GM21737 (cell line): ENCODE results near the gene TMC8.
"Not testable (repeated sequence)": the region's sequence is repeated elsewhere in the genome, so short reads cannot be mapped to it uniquely, and the experiment has no call there.

ENCODE experiments used
- ATAC-seq: cut with Tn5 transposase; IDR thresholded peaks from one replicate; pipeline ENCODE4 v1.9.1; 2021; ENCODE audit warnings: mild to moderate bottlenecking, moderate library complexity; ENCODE audit not compliant: unreplicated experiment

TMC8 gene, protein sequence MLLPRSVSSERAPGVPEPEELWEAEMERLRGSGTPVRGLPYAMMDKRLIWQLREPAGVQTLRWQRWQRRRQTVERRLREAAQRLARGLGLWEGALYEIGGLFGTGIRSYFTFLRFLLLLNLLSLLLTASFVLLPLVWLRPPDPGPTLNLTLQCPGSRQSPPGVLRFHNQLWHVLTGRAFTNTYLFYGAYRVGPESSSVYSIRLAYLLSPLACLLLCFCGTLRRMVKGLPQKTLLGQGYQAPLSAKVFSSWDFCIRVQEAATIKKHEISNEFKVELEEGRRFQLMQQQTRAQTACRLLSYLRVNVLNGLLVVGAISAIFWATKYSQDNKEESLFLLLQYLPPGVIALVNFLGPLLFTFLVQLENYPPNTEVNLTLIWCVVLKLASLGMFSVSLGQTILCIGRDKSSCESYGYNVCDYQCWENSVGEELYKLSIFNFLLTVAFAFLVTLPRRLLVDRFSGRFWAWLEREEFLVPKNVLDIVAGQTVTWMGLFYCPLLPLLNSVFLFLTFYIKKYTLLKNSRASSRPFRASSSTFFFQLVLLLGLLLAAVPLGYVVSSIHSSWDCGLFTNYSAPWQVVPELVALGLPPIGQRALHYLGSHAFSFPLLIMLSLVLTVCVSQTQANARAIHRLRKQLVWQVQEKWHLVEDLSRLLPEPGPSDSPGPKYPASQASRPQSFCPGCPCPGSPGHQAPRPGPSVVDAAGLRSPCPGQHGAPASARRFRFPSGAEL

DNA sequence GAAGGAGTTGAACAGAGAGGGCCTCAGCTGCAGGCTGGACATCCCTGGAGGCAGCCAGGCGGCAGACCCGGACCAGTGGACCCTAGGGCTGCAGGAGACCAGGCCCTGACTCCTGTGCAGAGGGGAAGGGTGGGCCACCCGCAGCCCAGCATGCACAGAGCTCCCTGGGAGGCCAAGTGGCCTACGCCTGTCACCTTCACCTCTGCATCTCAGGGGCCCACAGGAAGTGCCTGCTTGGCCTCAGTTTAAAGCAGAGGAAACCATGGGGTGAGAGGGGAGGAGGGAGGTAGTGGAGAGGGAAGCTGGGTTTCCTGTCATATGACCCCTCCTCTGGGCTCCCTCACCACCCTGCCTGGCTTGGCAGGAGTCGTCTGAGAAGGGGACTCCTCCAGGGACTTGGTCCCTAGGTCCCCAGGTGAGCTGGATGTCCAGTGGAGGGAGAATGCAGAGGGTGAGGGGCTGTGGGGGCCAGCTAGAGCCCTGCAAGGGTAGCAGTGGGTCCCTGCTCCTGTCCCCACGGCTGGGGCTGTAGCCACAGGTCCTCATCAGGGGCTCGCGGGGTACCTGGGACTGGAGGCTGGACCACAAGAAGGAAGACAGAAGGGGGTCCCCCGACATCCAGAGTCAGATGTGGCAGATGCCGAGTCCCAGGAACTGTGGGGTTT lies at the start of gene TMC8:
TSS of gene TMC8 (plus strand) at position 335 of the 665 bp plus-strand sequence. CDS start 818 bp downstream, outside the sequence.
- ATAC-seq = peak; percentile 19

DNA sequence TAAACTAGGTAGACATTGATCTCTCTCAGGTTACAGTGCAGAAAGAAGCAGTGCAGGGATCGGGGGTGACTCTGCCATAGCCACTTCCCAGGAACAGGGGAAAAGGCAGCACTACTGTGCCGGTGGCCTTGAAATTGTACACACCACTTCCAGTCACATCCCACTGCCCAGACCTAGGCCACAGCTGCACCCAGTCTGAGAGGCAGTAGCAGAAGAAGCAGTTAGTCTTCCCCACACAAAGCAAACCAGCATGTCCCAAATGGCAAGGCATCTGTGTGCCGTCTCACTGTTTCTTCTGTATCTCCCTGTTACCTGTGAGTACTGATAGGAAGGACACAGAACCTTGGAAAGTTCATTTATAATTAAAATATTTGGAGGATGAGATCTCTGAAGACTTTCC lies 49.0 kb upstream of the TMC8 start:
- no peak for ATAC-seq

DNA sequence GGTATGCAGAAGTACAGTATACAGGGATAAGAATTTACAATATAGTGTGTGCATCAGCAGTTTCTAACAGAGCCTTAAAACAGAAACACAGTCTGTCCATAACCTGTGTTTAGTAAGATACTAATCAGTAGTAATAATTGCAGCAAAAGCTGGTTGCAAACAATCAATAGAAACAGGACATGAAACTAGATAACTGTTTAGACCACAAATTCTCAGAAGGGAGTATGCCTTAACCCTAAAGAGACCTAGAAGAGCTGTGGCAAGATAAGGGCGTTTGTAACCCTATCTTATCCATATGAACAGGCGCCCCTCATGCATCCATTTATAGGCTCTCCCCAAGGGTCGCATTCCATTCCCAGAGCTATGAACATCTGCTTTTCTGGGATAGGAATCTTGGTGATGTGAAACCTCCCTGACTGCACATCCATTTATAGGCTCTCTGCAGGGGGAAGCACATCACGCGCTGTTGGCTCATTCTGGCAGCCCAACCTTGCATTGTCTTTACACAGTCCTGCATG lies 48.2 kb upstream of the TMC8 start:
- not testable (repeated sequence) for ATAC-seq

DNA sequence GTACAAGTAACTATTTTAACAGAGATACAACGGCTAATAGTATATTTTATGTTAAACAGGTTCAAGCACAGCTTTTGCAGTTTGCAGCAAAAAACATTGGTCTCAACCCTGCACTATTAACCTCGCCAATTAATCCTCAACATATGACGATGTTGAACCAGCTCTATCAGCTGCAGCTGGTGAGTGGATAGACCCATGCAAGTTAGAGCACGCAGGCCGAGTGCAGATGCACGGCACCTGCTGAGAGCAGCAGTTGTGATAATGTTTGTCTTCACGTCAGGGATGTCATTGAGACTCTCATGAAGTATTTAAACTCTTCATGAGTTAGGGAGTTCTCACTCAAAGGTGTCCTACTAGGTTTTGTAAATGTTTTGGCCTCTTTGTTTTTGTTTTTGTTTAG lies 47.6 kb upstream of the TMC8 start:
- no peak for ATAC-seq

DNA sequence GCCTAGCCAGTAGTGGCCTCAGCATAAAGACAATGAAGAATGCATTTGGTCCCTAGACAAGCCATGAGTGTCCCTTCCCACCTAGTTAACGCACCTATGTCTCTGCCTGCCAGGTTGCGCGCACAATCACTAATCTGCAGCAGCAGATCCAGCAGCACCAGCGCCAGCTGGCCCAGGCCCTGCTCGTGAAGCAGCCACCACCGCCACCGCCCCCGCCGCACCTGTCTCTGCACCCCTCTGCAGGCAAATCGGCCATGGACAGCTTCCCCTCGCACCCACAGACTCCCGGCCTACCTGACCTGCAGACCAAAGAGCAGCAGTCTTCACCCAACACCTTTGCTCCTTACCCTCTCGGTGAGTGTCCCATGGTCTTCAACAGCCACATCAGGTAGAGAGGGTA lies 43.8 kb upstream of the TMC8 start:
- ATAC-seq = no peak

DNA sequence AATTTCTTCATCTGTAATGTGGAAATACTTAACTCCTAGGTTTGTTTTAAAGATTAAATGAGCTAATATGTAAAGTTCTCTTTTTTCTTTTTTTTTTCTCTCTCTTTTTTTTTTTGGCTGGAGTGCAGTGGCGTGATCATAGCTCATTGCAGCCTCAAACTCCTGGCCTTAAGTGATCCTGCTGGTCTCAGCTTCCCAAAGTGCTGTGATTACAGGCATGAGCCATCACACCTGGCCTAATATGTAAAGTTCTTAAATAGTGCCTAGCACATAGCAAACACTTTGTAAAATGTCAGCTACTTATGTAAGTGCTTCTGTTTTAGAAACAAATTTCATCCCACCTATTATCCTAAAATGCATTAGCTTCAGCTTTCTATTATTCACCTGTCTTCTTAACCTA lies 42.0 kb upstream of the TMC8 start:
- ATAC-seq = no peak

DNA sequence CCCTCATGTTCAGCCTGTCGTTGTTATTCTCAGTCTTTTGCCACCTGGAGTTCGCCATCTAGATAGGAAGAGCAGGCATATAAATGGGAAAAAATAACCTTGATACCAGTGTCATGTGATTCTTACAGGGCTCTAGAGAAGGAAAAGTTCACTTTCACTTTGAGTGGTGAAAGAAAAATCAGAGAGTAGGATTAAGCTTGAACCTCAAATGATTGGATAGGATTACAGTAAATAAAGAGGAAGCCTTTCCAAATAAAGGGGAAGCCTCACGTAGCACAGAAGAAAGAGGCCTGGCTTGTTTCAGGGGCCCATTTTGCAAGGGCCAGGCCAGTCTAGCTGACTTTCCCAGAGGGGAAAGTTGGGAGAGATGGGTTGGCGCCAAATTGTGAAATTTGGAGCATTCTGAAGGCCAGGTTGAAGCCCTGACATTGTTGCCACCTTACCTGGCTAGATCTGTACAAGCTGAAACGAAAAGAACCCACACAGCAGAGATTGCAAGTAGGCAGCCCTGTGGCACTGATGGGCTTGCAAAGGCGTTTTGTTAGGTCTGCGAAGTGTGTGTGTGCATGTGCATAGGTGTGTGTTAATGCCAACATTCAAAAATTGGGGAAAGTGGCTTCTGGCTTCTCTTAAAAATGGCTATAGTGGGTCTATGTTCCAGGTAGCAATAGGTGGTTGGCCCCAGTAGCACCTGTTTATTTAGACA lies 40.8 kb upstream of the TMC8 start:
- ATAC-seq = no peak

DNA sequence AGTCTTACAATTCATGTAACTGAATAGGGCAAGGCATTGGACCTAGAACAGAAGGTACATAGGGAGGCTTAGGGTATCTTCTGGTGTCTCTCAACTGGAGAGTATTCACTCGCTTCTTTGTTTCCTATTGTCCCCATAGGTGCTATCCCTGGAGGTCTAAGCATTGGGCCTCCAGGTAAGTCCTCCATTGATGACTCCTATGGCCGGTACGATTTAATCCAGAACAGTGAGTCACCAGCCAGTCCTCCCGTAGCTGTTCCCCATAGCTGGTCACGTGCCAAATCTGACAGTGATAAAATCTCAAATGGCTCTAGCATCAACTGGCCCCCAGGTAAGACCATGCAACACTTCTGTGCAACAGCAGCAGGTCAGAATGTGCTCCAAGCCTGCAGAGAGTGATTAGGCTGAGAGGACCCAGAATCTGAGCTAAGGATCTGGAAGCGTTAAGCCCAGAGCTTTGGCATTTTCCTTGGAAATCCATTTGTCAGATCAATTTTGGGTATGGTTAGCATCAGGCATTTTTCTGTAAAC lies 37.7 kb upstream of the TMC8 start:
- no peak for ATAC-seq

DNA sequence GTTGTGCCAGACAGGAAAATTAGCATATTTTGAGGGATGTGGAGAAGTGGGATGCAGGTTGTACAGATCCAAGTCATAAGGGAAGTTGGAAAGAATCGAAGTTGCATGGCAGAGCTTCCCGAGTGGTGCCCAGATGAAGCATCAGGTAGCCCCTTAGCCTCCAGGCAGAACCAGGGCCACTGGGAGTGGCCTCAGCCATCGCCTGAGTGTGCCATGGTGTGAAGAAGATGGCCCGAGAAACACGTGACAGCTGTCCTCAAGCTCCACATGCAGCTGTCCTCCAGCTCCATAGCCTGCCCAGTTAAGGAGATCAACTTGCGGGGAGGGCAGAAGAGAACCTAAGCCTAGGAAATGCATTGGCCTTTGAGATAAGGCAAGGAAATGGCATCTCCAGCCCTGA lies 35.5 kb upstream of the TMC8 start:
- ATAC-seq = no peak

DNA sequence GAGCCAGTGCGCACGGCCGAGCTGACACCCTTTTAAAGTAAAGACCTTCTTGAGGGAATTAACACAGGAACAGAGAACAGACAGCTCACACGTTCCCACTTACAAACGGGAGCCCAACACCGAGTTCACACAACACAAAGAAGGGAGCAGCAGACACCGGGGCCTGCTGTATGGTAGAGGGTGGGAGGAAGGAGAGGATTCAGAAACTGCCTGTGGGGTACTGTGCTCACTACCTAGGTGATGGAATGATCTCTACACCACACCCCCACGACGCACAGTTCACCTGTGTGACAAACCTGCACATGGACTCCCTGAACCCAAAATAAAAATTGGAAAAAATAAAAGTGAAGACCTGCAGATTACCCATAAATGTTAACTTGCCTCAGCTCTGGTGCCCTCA lies 34.5 kb upstream of the TMC8 start:
- ATAC-seq = no peak

DNA sequence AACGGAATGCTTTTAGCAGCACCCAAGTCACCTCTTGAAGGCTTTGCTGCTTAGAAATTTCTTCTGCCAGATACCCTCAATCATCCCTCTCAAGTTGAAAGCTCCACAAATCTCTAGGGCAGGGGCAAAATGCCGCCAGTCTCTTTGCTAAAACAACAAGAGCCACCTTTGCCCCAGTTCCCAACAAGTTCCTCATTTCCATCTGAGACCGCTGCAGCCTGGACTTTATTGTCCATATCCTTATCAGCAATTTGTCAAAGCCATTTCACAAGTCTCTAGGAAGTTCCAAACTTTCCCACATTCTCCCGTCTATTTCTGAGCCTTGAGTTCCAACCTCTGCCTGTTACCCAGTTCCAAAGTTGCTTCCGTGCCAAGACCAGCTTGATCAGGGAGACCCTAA lies 29.5 kb upstream of the TMC8 start:
- no peak for ATAC-seq

DNA sequence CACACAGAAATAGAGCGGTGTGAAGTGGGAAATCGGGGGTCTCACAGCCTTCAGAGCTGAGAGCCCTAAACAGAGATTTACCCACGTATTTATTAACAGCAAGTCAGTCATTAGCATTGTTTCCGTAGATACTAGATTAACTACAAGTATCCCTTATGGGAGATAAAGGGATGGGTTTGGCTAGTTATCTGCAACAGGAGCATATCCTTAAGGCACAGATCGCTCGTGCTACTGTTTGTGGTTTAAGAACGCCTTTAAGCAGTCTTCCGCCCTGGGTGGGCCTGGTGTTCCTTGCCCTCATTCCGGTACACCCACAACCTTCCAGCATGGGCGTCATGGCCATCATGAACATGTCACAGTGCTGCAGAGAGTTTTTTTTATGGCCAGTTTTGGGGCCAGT lies 29.0 kb upstream of the TMC8 start:
- no peak for ATAC-seq

DNA sequence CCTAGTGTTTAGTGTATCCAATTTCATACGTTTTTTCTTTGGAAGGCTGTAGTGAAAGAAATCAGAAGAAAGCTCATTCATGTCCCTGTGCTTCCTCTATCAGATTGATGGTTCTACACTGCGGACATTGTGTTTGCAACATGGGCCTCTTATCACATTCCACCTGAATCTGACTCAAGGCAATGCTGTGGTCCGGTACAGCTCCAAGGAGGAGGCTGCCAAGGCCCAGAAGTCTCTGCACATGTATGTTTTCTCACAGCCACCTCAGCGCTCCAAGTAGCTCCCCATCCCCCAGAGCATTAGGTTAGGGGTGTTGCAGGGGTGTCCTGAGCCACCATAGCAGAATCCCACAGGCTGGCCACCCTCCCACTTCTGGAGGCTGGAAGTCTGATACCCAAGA lies 27.3 kb upstream of the TMC8 start:
- ATAC-seq = no peak

DNA sequence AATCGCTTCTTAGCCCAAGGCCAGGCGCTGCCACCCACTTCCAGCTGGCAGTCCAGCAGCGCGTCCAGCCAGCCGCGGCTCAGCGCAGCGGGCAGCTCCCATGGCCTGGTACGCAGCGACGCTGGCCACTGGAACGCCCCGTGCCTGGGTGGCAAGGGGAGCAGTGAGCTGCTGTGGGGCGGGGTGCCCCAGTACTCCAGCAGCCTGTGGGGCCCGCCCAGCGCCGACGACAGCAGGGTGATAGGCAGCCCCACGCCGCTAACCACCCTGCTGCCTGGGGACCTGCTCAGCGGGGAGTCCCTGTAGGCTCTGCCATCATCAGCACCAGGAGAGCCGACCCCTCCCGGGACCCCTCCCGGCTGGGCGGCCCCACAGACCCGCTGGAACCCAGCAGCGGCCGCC lies 26.0 kb upstream of the TMC8 start:
- ATAC-seq = no peak

DNA sequence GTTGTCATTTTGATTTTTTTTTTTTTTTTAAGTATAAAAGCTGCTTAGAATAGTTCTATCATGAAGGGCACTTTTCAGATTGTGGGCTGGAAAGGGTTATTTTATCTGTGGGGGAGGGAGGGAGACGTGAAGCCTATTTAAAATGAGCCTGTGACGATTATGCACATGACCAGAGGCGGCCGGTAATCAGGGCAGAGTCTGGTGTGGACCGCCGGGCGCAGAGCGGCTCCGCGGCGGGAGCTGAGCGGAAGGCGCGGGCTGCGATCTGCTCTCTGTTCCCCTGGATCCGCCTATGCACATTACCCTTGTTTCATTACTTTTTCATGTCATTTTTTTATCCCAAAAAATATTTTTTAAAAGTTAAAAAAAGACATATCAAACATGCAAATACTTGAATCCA lies 25.5 kb upstream of the TMC8 start:
- no peak for ATAC-seq

DNA sequence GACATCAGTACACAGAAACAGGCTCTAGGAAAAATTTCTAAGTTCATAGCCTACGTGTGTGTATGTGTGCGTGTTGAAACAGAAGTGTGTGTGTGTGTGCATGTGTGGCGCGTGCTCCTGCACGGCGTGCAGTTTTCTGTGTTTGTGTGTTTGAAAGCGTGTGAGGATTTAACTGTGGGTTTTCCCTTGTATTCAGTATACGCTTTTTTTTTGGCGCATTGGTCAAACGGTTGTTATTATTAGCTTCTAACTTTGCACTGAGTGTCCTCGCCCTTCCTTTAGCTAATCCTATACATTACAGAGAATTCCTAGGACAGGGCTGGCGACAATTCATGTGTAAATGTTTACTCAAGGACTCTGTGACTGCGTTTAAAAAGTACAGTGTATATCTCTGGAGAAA lies 25.0 kb upstream of the TMC8 start:
- ATAC-seq = no peak

DNA sequence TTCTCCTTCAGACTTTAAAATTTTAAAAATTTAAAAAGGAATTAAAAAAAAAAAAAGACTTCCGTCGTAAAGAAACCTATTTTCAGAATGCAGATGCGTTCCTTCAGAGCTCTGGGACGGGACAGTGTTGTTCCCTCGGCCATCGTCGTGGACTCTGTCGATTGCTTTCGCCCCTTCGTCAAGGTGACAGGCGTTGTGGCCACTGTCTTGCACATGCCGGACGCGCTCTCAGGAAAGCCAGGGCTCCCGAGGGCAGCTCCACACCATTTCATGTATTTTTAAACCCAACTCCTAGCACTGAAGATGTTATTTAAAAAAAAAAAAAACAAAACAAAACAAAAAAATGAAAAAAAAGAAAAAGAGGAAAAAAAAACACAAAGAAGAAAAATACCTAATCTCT lies 24.4 kb upstream of the TMC8 start:
- no peak for ATAC-seq

DNA sequence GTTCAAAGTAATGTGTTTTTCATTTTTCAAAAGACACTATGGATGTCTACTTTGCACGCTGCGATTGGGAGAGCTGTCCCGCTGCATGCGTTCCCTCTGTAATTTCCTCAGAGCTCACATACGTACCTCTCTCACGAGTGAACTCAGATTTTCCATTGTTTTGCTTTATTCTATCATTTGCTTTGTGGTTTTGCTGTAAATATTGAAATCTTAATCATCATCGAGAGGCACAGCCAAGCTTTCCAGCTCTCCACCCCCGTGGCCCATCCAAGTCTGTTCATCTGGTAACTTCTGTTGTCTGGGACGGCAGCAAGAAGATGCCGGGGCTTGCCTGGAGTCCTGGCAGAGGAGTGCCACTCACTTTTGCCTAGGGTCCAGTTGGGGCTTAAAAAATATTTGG lies 23.1 kb upstream of the TMC8 start:
- ATAC-seq = no peak

DNA sequence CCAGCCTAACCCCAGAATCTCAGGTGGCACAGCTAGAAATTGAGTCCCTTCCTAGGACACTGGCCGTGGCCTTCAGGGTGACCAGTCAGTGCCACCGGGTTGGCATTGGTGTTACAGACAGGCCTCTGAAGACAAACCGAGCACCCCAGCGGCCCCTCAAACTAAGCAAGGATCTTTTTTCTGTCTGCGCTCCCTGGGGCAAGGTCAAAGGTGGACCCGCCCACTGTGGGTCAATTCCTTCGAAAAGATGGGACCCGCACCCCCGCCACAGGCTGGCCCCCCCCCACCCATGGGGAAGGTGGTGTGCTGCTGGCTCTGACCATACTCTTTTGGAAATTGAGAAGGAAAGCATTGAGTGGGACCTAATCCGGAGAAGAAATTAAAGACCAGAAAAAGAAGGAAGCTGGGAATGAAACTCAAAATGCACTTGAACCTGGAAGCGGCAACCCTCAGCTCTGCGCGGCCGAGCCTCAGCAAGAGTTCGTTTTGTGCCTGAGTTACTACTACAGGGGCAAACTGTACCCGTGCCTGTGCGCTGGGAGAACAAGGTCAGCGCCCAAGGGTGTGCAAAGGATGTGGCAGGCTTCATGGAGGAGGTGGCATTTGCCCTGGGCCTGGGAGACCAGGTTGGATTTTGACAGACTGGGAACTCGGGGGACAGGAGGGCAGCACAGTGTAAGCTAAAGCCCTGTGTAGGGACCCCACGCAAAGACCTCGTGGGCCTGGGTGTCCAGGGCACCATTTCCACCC lies 22.4 kb upstream of the TMC8 start:
- no peak for ATAC-seq
